HepG2 (cell line): Measurements from ENCODE around the gene CMTM3. TPM values are rescaled to one million over a fixed set of nuclear protein-coding genes. Genes with fewer than 3 reads are reported as not detected.

Experiments
- ATF1 ChIP-seq: IDR thresholded peaks from 2 replicates; pipeline ENCODE4 v1.6.1; 2016; ENCODE audit warnings: mild to moderate bottlenecking, control low read depth
- ATRX ChIP-seq: sonication (generic); formaldehyde crosslinking; IDR thresholded peaks from 2 replicates; pipeline ENCODE4 v1.4.0; 2020; ENCODE audit warnings: missing genetic modification reagents, borderline replicate concordance
- MED13 ChIP-seq: sonication (generic); formaldehyde crosslinking; IDR thresholded peaks from 2 replicates; pipeline ENCODE4 v1.5.0; 2020; ENCODE audit warnings: missing genetic modification reagents
- PRPF4 ChIP-seq: fragments of 200-400 bp; formaldehyde crosslinking; IDR thresholded peaks from 2 replicates; pipeline ENCODE4 v1.6.1; 2016; ENCODE audit warnings: low read length, low read depth; ENCODE audit not compliant: poor library complexity, severe bottlenecking
- SKI ChIP-seq: fragments of 450-650 bp; IDR thresholded peaks from one replicate; pipeline ENCODE4 v1.6.1; 2018; ENCODE audit warnings: mild to moderate bottlenecking; ENCODE audit not compliant: partially characterized antibody
- TOPORS ChIP-seq: sonication (generic); formaldehyde crosslinking; IDR thresholded peaks from 2 replicates; pipeline ENCODE4 v1.8.0; 2023; ENCODE audit warnings: mild to moderate bottlenecking, missing genetic modification reagents
- ZMAT3 ChIP-seq: sonication (generic); formaldehyde crosslinking; conservative IDR thresholded peaks from 2 replicates; pipeline ENCODE4 v1.7.0; 2021; ENCODE audit warnings: missing genetic modification reagents
- polyA plus RNA-seq, 8 experiments: library from polyadenylated mRNA; depleted of rRNA in 3 of 8; stranded (reverse) in 7 of 8; unstranded in 1 of 8; fragments of >200 nt; fragmentation: Illumina TruSeq in 4 of 8; extraction: Trizol in 4 of 8; gene quantifications; 2 replicates each; pipeline versions ENCODE4 v1.2.1 to v1.2.3, GENCODE V29; 2011 to 2016; ENCODE audit warnings: low read depth in 4 of 8, missing spikeins in 1 of 8, mixed read lengths in 1 of 8; ENCODE audit not compliant: insufficient read depth in 1 of 8
- total RNA-seq, 5 experiments: library from RNA; depleted of rRNA; stranded (reverse); fragments of >200 nt; fragmentation: Illumina TruSeq; extraction: Trizol; gene quantifications; 2 replicates each; pipeline ENCODE4 v1.2.3, GENCODE V29; 2016; ENCODE audit warnings: low read depth in 1 of 5
- TF ChIP-seq, protein P1 (sequence below): sonication (generic); formaldehyde crosslinking; IDR thresholded peaks from 2 replicates; pipeline ENCODE4 v1.8.0; 2022; ENCODE audit warnings: missing genetic modification reagents, mild to moderate bottlenecking, inconsistent platforms, borderline replicate concordance
- TF ChIP-seq, protein P2 (sequence below): sonication (generic); formaldehyde crosslinking; IDR thresholded peaks from 2 replicates; pipeline ENCODE4 v1.9.0; 2021; ENCODE audit warnings: missing genetic modification reagents, mild to moderate bottlenecking, borderline replicate concordance
- TF ChIP-seq, protein P3 (sequence below): sonication (generic); formaldehyde crosslinking; IDR thresholded peaks from 2 replicates; pipeline ENCODE4 v1.4.0; 2020; ENCODE audit warnings: missing genetic modification reagents
- TF ChIP-seq, protein P4 (sequence below): sonication (generic); IDR thresholded peaks from 2 replicates; pipeline ENCODE4 v1.6.1; 2016; ENCODE audit warnings: low read depth, borderline replicate concordance
- TF ChIP-seq, protein P5 (sequence below): sonication (generic); formaldehyde crosslinking; IDR thresholded peaks from 2 replicates; pipeline ENCODE4 v1.5.1; 2020; ENCODE audit warnings: mild to moderate bottlenecking, missing genetic modification reagents, moderate library complexity
- TF ChIP-seq, protein P6 (sequence below): sonication (generic); formaldehyde crosslinking; IDR thresholded peaks from 2 replicates; pipeline ENCODE4 v1.5.0; 2020; ENCODE audit warnings: missing genetic modification reagents, mild to moderate bottlenecking, borderline replicate concordance

CMTM3 gene
- total and polyA plus RNA-seq, 2 of the 13 experiments (the other 11 are each of a cell fraction or from before 2014, with no cell fraction given) = 29.2 to 48.7 TPM

DNA sequence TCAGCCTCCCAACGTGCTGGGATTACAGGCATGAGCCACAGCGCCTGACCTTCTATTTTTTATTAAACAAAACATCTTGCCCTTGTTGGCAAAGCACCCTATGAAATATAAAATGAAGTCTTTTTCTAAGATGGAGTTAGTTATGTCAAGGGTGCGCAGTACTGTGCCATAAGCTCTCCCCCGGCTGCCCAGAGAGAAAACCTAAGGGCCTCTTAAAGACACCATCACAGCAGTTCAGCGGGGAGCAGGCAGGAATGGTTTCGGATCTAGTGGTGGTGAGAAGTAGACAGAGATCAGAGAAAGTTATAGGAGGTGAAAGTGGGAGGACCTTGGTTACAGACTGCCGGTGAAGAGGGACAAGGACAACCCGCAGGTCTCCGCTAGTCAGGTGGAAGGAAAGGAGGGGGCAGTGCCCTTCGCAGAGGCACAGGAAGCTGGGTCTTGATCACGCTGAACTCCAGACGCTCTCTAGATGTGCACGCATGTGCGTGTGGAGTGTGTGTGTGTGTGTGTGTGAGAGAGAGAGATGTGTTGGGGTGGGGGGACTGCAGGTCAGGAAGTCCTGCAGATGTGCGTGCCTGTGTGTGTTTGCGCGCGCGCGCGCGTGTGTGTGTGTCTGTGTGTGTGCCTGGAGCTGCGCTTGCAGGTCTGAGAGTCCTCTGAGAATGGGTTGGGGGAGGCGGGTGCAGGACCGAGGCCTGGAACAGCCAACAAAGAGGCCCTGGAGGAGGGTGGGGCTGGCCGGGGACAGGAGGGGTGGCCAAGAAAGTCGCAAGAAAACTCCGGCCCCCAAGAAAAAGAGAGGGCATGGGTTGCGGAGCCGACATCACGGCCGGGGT, 748 bp upstream of the CMTM3 start (continued):
- TF ChIP-seq, protein P1, sequence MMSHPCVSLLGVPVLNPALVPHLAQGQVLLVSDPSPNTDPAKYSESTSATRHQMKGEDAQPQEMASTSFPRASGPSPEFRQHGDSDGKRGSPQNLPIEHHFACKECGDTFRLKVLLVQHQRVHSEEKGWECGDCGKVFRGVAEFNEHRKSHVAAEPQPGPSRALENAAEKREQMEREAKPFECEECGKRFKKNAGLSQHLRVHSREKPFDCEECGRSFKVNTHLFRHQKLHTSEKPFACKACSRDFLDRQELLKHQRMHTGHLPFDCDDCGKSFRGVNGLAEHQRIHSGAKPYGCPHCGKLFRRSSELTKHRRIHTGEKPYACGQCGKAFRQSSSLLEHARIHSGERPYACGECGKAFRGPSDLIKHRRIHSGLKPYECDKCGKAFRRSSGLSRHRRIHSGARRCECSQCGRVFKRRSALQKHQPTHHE (CRISPR knock-in tag) = peak; percentile 65; the same call in 1 of the 2 replicates
- TF ChIP-seq ATRX (CRISPR knock-in tag) = no peak
- TF ChIP-seq, protein P2, sequence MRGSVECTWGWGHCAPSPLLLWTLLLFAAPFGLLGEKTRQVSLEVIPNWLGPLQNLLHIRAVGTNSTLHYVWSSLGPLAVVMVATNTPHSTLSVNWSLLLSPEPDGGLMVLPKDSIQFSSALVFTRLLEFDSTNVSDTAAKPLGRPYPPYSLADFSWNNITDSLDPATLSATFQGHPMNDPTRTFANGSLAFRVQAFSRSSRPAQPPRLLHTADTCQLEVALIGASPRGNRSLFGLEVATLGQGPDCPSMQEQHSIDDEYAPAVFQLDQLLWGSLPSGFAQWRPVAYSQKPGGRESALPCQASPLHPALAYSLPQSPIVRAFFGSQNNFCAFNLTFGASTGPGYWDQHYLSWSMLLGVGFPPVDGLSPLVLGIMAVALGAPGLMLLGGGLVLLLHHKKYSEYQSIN (CRISPR knock-in tag) = no peak
- TF ChIP-seq, protein P3, sequence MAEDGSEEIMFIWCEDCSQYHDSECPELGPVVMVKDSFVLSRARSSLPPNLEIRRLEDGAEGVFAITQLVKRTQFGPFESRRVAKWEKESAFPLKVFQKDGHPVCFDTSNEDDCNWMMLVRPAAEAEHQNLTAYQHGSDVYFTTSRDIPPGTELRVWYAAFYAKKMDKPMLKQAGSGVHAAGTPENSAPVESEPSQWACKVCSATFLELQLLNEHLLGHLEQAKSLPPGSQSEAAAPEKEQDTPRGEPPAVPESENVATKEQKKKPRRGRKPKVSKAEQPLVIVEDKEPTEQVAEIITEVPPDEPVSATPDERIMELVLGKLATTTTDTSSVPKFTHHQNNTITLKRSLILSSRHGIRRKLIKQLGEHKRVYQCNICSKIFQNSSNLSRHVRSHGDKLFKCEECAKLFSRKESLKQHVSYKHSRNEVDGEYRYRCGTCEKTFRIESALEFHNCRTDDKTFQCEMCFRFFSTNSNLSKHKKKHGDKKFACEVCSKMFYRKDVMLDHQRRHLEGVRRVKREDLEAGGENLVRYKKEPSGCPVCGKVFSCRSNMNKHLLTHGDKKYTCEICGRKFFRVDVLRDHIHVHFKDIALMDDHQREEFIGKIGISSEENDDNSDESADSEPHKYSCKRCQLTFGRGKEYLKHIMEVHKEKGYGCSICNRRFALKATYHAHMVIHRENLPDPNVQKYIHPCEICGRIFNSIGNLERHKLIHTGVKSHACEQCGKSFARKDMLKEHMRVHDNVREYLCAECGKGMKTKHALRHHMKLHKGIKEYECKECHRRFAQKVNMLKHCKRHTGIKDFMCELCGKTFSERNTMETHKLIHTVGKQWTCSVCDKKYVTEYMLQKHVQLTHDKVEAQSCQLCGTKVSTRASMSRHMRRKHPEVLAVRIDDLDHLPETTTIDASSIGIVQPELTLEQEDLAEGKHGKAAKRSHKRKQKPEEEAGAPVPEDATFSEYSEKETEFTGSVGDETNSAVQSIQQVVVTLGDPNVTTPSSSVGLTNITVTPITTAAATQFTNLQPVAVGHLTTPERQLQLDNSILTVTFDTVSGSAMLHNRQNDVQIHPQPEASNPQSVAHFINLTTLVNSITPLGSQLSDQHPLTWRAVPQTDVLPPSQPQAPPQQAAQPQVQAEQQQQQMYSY (CRISPR knock-in tag) = no peak
- TF ChIP-seq, protein P4, sequence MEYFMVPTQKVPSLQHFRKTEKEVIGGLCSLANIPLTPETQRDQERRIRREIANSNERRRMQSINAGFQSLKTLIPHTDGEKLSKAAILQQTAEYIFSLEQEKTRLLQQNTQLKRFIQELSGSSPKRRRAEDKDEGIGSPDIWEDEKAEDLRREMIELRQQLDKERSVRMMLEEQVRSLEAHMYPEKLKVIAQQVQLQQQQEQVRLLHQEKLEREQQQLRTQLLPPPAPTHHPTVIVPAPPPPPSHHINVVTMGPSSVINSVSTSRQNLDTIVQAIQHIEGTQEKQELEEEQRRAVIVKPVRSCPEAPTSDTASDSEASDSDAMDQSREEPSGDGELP = peak; percentile 43; the same call in 1 of the 2 replicates
- TF ChIP-seq, protein P5, sequence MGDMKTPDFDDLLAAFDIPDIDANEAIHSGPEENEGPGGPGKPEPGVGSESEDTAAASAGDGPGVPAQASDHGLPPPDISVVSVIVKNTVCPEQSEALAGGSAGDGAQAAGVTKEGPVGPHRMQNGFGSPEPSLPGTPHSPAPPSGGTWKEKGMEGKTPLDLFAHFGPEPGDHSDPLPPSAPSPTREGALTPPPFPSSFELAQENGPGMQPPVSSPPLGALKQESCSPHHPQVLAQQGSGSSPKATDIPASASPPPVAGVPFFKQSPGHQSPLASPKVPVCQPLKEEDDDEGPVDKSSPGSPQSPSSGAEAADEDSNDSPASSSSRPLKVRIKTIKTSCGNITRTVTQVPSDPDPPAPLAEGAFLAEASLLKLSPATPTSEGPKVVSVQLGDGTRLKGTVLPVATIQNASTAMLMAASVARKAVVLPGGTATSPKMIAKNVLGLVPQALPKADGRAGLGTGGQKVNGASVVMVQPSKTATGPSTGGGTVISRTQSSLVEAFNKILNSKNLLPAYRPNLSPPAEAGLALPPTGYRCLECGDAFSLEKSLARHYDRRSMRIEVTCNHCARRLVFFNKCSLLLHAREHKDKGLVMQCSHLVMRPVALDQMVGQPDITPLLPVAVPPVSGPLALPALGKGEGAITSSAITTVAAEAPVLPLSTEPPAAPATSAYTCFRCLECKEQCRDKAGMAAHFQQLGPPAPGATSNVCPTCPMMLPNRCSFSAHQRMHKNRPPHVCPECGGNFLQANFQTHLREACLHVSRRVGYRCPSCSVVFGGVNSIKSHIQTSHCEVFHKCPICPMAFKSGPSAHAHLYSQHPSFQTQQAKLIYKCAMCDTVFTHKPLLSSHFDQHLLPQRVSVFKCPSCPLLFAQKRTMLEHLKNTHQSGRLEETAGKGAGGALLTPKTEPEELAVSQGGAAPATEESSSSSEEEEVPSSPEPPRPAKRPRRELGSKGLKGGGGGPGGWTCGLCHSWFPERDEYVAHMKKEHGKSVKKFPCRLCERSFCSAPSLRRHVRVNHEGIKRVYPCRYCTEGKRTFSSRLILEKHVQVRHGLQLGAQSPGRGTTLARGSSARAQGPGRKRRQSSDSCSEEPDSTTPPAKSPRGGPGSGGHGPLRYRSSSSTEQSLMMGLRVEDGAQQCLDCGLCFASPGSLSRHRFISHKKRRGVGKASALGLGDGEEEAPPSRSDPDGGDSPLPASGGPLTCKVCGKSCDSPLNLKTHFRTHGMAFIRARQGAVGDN = peak; percentile 89
- TF ChIP-seq SKI = peak; percentile 63
- TF ChIP-seq ATF1 (CRISPR knock-in tag) = no peak
- TF ChIP-seq PRPF4 = no peak
- TF ChIP-seq, protein P6, sequence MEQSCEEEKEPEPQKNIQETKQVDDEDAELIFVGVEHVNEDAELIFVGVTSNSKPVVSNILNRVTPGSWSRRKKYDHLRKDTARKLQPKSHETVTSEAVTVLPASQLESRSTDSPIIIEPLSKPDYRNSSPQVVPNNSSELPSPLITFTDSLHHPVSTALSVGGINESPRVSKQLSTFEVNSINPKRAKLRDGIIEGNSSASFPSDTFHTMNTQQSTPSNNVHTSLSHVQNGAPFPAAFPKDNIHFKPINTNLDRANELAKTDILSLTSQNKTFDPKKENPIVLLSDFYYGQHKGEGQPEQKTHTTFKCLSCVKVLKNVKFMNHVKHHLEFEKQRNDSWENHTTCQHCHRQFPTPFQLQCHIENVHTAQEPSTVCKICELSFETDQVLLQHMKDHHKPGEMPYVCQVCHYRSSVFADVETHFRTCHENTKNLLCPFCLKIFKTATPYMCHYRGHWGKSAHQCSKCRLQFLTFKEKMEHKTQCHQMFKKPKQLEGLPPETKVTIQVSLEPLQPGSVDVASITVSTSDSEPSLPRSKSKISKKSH (CRISPR knock-in tag) = peak; percentile 90
- TF ChIP-seq MED13 (CRISPR knock-in tag) = no peak
- no peak for TF ChIP-seq TOPORS
- peak; percentile 3; the same call in 1 of the 2 replicates for TF ChIP-seq ZMAT3 (CRISPR knock-in tag)
